HG02623 (cell line): ENCODE measurements around the gene MESD.
"Not testable (repeated sequence)": the region's sequence is repeated elsewhere in the genome, so short reads cannot be mapped to it uniquely, and the experiment has no call there.

ENCODE experiments used
- ATAC-seq: cut with Tn5 transposase; IDR thresholded peaks from one replicate; pipeline ENCODE4 v1.9.1; 2021; ENCODE audit warnings: moderate library complexity; ENCODE audit not compliant: unreplicated experiment

MESD gene

DNA sequence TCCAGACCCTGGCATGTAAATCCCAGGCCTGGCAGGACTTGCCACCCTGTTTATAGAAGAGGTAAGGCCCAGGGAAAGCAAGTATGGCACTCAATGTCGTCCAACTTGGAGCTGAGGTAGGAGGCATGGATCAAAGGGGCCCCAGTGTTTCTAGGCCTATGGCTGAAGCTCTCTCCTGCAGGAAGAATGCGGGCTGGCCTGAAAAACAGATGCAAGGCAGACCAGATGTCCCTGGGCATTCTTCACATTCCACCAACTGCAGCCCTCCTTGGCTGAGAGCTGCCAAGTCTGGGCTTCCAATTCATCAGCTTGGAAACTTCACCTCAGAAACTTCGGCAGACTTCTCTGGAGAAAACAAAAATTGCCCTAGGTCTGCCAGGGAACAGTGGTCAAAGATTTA is 22.2 kb downstream of the MESD start:
- no peak for ATAC-seq

- ATAC-seq, result no peak
Measured at GRCh38 chr15:80966431-80967197, 23.0 kb downstream of the MESD start.

DNA sequence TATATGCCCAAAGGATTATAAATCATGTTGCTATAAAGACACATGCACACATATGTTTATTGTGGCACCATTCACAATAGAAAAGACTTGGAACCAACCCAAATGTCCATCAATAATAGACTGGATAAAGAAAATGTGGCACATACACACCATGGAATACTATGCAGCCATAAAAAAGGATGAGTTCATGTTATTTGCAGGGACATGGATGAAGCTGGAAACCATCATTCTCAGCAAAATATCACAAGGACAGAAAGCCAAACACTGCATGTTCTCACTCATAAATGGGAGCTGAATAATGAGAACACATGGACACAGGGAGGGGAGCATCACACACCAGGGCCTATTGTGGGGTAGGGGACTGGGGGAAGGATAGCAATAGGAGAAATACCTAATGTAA is 24.2 kb downstream of the MESD start:
- ATAC-seq, result not testable (repeated sequence)

GRCh38 chr15:80958818-80959495 is 30.7 kb downstream of the MESD start:
- no peak for ATAC-seq

GRCh38 chr15:80957976-80958375 is 31.6 kb downstream of the MESD start:
- ATAC-seq, result no peak

GRCh38 chr15:80957556-80957955 is 32.1 kb downstream of the MESD start:
- no peak for ATAC-seq

- ATAC-seq, result not testable (repeated sequence)
Measured at GRCh38 chr15:80955571-80956452, 33.8 kb downstream of the MESD start.

GRCh38 chr15:80953953-80954778 is 35.5 kb downstream of the MESD start:
- ATAC-seq, result no peak

DNA sequence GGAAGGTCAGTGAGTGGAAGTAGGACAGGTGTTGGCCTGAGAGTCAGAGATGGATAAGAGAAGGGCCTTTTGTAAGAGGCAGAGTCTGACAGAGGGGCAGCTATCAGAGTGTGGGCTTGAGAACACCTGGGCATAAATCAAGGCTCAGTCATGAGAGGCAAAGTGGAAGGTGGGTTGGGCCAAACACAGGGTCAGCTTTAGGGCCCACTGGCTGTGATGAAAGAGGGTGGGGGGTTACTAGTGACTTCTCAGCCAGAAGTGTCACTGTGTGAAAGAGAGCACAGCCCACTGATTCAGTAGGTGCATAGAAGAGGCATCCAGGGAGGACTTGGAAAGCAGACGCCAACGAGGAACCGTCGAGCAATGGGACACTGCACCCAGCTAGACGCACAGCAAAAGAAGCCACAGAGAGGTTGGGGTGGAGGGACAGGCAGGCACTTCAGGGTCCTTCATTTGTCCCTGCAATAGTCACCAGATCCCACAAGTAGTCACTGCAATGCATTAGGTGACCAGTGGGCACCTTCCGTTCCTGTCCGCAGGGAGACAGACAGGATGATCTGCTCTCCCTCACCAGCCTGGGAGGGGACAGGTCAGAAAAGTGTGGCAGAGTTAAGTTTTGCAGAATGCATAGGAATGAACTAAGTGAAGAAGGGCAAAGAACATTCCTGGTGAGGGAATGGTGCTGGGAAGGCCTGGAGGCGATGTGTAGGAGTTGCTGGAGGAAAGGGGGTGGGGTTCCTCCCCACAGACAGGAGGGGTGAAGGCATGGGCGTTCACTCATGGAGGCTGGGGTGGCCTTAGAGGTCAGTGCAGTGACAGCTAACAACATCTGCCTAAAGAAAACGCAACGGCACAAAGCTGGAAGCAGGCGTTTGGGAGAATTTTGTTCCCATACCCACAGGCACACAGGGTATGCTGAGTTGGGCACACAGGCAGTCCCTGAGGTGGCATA is 36.3 kb downstream of the MESD start:
- ATAC-seq, result no peak

GRCh38 chr15:80951941-80952340 is 37.7 kb downstream of the MESD start:
- ATAC-seq, result no peak

DNA sequence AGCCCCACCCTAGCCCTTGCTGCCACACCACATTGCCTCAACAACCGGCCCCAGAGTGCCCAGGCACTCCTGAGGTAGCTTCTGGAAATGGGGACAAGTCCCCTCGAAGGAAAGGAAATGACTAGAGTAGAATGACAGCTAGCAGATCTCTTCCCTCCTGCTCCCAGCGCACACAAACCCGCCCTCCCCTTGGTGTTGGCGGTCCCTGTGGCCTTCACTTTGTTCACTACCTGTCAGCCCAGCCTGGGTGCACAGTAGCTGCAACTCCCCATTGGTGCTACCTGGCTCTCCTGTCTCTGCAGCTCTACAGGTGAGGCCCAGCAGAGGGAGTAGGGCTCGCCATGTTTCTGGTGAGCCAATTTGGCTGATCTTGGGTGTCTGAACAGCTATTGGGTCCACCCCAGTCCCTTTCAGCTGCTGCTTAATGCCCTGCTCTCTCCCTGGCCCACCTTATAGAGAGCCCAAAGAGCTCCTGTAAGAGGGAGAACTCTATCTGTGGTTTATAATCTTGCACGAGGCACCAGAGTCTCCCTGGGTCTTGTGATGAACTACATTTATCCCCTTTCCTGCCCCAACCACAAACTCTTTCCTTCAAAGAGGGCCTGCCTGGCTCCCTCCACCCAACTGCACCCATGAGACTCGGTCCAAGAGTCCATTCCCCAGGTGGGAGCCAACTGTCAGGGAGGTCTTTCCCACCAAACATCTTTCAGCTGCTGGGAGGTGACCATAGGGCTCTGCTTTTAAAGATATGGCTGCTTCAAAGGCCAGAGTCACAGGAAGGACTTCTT is 39.1 kb downstream of the MESD start:
- ATAC-seq, result no peak

GRCh38 chr15:80949756-80950155 is 39.9 kb downstream of the MESD start:
- no peak for ATAC-seq

- no peak for ATAC-seq
Measured at GRCh38 chr15:80948651-80949292, 40.8 kb downstream of the MESD start.

- no peak for ATAC-seq
Measured at GRCh38 chr15:80946576-80946975, 43.0 kb downstream of the MESD start.

DNA sequence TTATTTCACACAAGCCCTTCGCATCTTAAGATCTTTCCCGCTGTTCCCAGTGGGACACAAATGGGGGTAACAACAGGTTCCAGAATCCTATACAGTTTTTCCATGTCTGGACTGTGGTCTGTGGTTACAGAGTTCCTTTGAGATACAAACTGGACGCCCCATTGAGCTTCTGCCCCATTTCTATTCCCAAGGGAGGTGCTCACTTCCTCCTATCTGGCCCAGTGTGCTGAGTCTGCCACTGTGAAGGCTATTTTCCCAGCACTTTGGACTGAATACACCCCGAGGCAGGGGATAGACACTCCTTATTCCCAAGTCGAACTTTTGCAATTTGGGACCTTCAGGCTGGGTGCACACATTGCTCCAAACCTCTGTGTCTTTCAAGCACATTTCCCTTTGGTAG is 44.0 kb downstream of the MESD start:
- no peak for ATAC-seq

DNA sequence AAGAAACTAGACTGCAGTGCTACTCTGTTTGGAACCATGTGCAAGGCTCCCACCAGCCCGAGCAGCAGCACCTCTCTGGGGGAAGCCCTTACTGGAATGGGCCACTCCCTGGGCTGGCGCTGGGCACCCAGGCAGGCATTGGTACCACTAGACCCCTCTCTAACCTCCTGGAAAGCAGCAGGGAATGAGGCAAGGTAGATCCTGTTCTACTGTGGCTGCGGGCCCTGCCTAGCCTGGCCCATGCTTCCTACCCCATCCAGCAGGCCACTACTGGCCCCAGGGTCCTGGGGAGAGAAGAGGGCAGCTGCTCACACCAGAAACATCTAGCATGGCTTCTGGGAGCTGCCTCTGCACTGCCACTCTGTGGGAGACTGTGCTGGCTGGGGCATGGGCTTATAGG is 44.8 kb downstream of the MESD start:
- ATAC-seq, result no peak

DNA sequence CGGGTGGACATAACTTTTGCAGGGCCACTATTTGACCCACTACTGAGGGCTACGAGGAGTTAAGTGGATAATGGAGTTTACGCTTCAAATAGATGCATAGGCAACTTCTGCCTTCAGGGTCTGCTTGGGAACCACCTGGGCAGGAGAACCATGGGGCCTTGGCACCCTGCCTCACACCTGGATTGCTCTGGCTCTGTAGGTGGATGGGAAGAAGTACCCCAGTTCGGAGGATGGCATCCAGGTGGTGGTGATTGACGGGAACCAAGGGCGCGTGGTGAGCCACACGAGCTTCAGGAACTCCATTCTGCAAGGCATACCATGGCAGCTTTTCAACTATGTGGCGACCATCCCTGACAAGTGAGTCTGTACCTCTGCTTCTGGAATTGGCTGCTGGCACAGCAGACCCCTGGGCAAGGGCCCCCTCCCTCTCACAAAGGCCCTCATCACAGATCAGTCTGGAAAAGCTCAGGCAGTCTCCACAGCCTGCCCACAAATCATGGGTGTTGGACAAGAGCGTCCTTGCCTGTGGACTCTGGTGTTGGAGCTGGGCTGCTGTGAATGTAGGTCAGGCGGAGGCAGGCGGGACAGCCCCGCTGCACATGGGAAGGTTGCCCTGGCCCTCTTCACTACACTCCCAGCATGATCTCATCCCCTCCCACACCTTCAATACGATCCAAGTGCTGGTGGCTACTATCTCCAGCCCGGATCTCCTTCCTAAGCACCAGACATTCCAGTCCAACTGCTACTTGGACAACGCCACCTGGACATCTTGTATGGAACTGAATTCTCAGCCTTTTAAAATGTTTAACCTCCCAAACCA is 46.7 kb downstream of the MESD start:
- no peak for ATAC-seq
